HG02852 (cell line): ENCODE measurements around the gene RNF220.
"Not testable (repeated sequence)": the region's sequence is repeated elsewhere in the genome, so short reads cannot be mapped to it uniquely, and the experiment has no call there.

Experiments
- ATAC-seq: cut with Tn5 transposase; IDR thresholded peaks from one replicate; pipeline ENCODE4 v1.9.1; 2021; ENCODE audit warnings: mild to moderate bottlenecking, moderate library complexity; ENCODE audit not compliant: unreplicated experiment

The RNF220 gene

GRCh38 chr1:44485229-44485933, 80.3 kb downstream of the RNF220 start:
- no peak for ATAC-seq

GRCh38 chr1:44485934-44486460, 80.9 kb downstream of the RNF220 start:
- no peak for ATAC-seq

- ATAC-seq, result no peak
Observed at GRCh38 chr1:44489481-44489880, 84.4 kb downstream of the RNF220 start.

GRCh38 chr1:44496541-44497171, 91.6 kb downstream of the RNF220 start:
- ATAC-seq, result no peak

GRCh38 chr1:44497422-44498170, 92.5 kb downstream of the RNF220 start:
- no peak for ATAC-seq

GRCh38 chr1:44499306-44499705, 94.3 kb downstream of the RNF220 start:
- no peak for ATAC-seq

- no peak for ATAC-seq
Observed at GRCh38 chr1:44500181-44501046, 95.4 kb downstream of the RNF220 start.

- no peak for ATAC-seq
Observed at GRCh38 chr1:44501047-44501890, 96.2 kb downstream of the RNF220 start.

- not testable (repeated sequence) for ATAC-seq
Observed at GRCh38 chr1:44502823-44503222, 97.8 kb downstream of the RNF220 start.

GRCh38 chr1:44503625-44504024, 98.6 kb downstream of the RNF220 start:
- ATAC-seq, result no peak

GRCh38 chr1:44505210-44505993, 100.3 kb downstream of the RNF220 start:
- ATAC-seq, result no peak

GRCh38 chr1:44507490-44508396, 102.7 kb downstream of the RNF220 start:
- ATAC-seq, result no peak

- no peak for ATAC-seq
Observed at GRCh38 chr1:44508397-44508745, 103.3 kb downstream of the RNF220 start.

- no peak for ATAC-seq
Observed at GRCh38 chr1:44511363-44511762, 106.3 kb downstream of the RNF220 start.

GRCh38 chr1:44511769-44512168, 106.7 kb downstream of the RNF220 start:
- ATAC-seq, result no peak

GRCh38 chr1:44512313-44512885, 107.3 kb downstream of the RNF220 start:
- ATAC-seq, result no peak

GRCh38 chr1:44513111-44513510, 108.1 kb downstream of the RNF220 start:
- ATAC-seq, result no peak

- ATAC-seq, result no peak
Observed at GRCh38 chr1:44514673-44515072, 109.6 kb downstream of the RNF220 start.
